Measurements from ENCODE around the gene SPOCK2.

DNA sequence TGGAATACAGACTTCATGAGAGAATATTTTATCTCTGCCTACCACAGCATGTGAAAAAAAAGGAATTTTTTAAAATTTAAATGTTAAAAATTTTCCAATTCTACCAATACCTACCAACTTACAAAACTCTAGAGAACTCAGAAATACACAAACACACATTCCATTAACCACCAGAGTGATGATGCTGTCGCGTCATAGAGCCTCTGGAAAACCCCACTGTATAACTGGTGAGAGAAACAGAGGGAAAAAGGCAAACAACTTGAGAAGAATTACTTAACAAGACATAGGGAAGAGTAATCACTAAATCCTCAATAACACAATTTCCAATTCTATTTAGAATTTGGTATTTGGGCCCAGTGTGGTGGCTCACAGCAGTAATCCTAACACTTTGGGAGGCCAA is 6.2 kb upstream of the SPOCK2 start:
- TF ChIP-seq FOXA3 (CRISPR knock-in tag; IDR thresholded peaks at IDR 0.05): no peak
- no peak for TF ChIP-seq ARNT (IDR thresholded peaks at IDR 0.05)
- no peak for TF ChIP-seq NFE2 (CRISPR knock-in tag; IDR thresholded peaks at IDR 0.05)
- TF ChIP-seq TCF7 (IDR thresholded peaks at IDR 0.05; ENCODE audit: low read depth): no peak
- TF ChIP-seq KAT2B (IDR thresholded peaks at IDR 0.05; ENCODE audit: borderline replicate concordance, low read depth, low read length): no peak
- TF ChIP-seq HDAC2 (CRISPR knock-in tag; IDR thresholded peaks at IDR 0.05): no peak
- TF ChIP-seq ZNF777 (CRISPR knock-in tag; IDR thresholded peaks at IDR 0.05): no peak
- TF ChIP-seq, protein P1, sequence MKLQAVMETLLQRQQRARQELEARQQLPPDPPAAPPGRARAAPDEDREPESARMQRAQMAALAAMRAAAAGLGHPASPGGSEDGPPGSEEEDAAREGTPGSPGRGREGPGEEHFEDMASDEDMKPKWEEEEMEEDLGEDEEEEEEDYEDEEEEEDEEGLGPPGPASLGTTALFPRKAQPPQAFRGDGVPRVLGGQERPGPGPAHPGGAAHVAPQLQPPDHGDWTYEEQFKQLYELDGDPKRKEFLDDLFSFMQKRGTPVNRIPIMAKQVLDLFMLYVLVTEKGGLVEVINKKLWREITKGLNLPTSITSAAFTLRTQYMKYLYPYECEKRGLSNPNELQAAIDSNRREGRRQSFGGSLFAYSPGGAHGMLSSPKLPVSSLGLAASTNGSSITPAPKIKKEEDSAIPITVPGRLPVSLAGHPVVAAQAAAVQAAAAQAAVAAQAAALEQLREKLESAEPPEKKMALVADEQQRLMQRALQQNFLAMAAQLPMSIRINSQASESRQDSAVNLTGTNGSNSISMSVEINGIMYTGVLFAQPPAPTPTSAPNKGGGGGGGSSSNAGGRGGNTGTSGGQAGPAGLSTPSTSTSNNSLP (IDR thresholded peaks at IDR 0.05; ENCODE audit: low read depth, low read length): no peak
- TF ChIP-seq ZNF546 (CRISPR knock-in tag; conservative IDR thresholded peaks at IDR 0.05): no peak
- TF ChIP-seq, protein P2, sequence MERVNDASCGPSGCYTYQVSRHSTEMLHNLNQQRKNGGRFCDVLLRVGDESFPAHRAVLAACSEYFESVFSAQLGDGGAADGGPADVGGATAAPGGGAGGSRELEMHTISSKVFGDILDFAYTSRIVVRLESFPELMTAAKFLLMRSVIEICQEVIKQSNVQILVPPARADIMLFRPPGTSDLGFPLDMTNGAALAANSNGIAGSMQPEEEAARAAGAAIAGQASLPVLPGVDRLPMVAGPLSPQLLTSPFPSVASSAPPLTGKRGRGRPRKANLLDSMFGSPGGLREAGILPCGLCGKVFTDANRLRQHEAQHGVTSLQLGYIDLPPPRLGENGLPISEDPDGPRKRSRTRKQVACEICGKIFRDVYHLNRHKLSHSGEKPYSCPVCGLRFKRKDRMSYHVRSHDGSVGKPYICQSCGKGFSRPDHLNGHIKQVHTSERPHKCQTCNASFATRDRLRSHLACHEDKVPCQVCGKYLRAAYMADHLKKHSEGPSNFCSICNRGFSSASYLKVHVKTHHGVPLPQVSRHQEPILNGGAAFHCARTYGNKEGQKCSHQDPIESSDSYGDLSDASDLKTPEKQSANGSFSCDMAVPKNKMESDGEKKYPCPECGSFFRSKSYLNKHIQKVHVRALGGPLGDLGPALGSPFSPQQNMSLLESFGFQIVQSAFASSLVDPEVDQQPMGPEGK (CRISPR knock-in tag; IDR thresholded peaks at IDR 0.05): no peak
- TF ChIP-seq TBP (CRISPR knock-in tag; IDR thresholded peaks at IDR 0.05): no peak

All from HepG2 (cell line).